ENCODE measurements around the gene KSR2. TPM values are rescaled to one million over a fixed set of nuclear protein-coding genes. Genes with fewer than 3 reads are reported as not detected.
A peak's percentile ranks its signal among the peaks of the same experiment; 100 is the strongest.
"Not testable (repeated sequence)": the region's sequence is repeated elsewhere in the genome, so short reads cannot be mapped to it uniquely, and the experiment has no call there.

Gene KSR2
- total and polyA plus RNA-seq, 2 donors (not counting 3 experiments of a cell fraction or from before 2014, with no cell fraction given): 2.1 to 5.2 TPM

GRCh38 chr12:117629454-117629853, 339.3 kb downstream of the KSR2 start:
- peak; percentile 63 for DNase-seq (ENCODE audit: low read depth, low spot score)
- dilution Hi-C loops (cut with MboI; ENCODE audit: extremely low pct_ligation_motif_present, low sequenced_read_pairs): no loop called here

DNA sequence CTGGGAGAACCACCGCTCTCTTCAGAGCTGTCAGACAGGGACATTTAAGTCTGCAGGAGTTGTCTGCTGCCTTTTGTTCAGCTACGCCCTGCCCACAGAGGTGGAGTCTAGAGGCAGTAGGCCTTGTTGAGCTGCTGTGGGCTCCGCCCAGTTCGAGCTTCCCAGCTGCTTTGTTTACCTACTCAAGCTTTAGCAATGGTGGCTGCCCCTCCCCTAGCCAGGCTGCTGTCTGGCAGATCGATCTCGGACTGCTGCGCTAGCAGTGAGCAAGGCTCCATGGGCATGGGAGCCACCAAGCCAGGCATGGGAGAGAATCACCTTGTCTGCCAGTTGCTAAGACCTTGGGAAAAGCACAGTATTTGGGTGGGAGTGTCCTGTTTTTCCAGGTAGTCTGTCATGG, 340.1 kb downstream of the KSR2 start:
- H3K9me3 ChIP-seq (replicated peaks; ENCODE audit: control insufficient read depth, insufficient read depth, low read length); dilution Hi-C loops (cut with MboI; ENCODE audit: extremely low pct_ligation_motif_present, low sequenced_read_pairs); BruUV-seq (replicated peaks); H3K36me3 ChIP-seq (ENCODE audit: control insufficient read depth in 2 of 2, extremely low read depth in 1 of 2, insufficient read depth in 2 of 2, low read length in 2 of 2); DNase-seq (ENCODE audit: low read depth, low spot score); H3K4me3 ChIP-seq (replicated peaks in 1 of 3; ENCODE audit: insufficient read depth in 1 of 3, low read depth in 1 of 3, low read length in 3 of 3); FAIRE-seq; H4K20me1 ChIP-seq (replicated peaks; ENCODE audit: control insufficient read depth, extremely low read depth, insufficient read depth, low read length); H2AFZ ChIP-seq (ENCODE audit: low read depth, low read length); H3K27me3 ChIP-seq (ENCODE audit: control insufficient read depth in 2 of 2, insufficient read depth in 2 of 2, low read length in 2 of 2); H3K4me2 ChIP-seq (ENCODE audit: insufficient read depth, low read length); POLR2A ChIA-PET; H3K4me1 ChIP-seq (ENCODE audit: control insufficient read depth, extremely low read depth, insufficient read depth, low read length); CTCF ChIA-PET; H3K27ac ChIP-seq (ENCODE audit: insufficient read depth, low read depth, low read length); H3K9ac ChIP-seq (replicated peaks; ENCODE audit: extremely low read depth, insufficient read depth, low read length); intact Hi-C loops (cut with micrococcal nuclease); H3K79me2 ChIP-seq (ENCODE audit: control insufficient read depth, insufficient read depth, low read length); H3K9me1 ChIP-seq (replicated peaks; ENCODE audit: control insufficient read depth, extremely low read depth, insufficient read depth, low read length): not testable (repeated sequence)

More at GRCh38 chr12:117629454-117629853, 339.3 kb downstream of the KSR2 start:
- intact Hi-C loops (cut with micrococcal nuclease): no loop called here
- no peaks in the 10 kb centered on the region for H3K36me3 ChIP-seq (ENCODE audit: control insufficient read depth in 2 of 2, extremely low read depth in 1 of 2, insufficient read depth in 2 of 2, low read length in 2 of 2)
- no peaks in the 10 kb centered on the region for H3K9me1 ChIP-seq (replicated peaks; ENCODE audit: control insufficient read depth, extremely low read depth, insufficient read depth, low read length)
- no peak overlapping the region for H3K4me2 ChIP-seq (ENCODE audit: insufficient read depth, low read length)
- no peaks in the 10 kb centered on the region for H3K4me1 ChIP-seq (ENCODE audit: control insufficient read depth, extremely low read depth, insufficient read depth, low read length)
- H3K27ac ChIP-seq (ENCODE audit: insufficient read depth, low read depth, low read length): no peak overlapping the region
- no peaks in the 10 kb centered on the region for H3K27me3 ChIP-seq (ENCODE audit: control insufficient read depth in 2 of 2, insufficient read depth in 2 of 2, low read length in 2 of 2)
- no peaks in the 10 kb centered on the region for H4K20me1 ChIP-seq (replicated peaks; ENCODE audit: control insufficient read depth, extremely low read depth, insufficient read depth, low read length)
- H2AFZ ChIP-seq (ENCODE audit: low read depth, low read length): no peak overlapping the region
- FAIRE-seq: no peak
- TF ChIP-seq FOS (IDR thresholded peaks at IDR 0.05; ENCODE audit: borderline replicate concordance, insufficient read depth, low read length) (no peak), POLR2AphosphoS5 (IDR thresholded peaks at IDR 0.05; ENCODE audit: insufficient read depth, low read depth, low read length) (no peak), CTCF (IDR thresholded peaks at IDR 0.05; ENCODE audit: extremely low read depth in 1 of 2, insufficient read depth in 1 of 2, low read depth in 1 of 2, low read length in 2 of 2) (no peak), MYC (IDR thresholded peaks at IDR 0.05; ENCODE audit: low read depth, low read length) (no peak), POLR2A (IDR thresholded peaks at IDR 0.05; ENCODE audit: low read depth, low read length) (no peak), JUN (IDR thresholded peaks at IDR 0.05; ENCODE audit: borderline replicate concordance, insufficient read depth, insufficient read length, low read depth) (no peak), EZH2 (IDR thresholded peaks at IDR 0.05; ENCODE audit: borderline replicate concordance, low read depth, low read length, severe bottlenecking) (no peak), GATA2 (IDR thresholded peaks at IDR 0.05; ENCODE audit: insufficient read depth, insufficient read length, low read depth, low read length) (no peak)
- TF ChIP-seq, protein P1, sequence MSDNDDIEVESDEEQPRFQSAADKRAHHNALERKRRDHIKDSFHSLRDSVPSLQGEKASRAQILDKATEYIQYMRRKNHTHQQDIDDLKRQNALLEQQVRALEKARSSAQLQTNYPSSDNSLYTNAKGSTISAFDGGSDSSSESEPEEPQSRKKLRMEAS (IDR thresholded peaks at IDR 0.05; ENCODE audit: insufficient read depth, insufficient read length): no peak
- H3K4me3 ChIP-seq (replicated peaks in 1 of 3; ENCODE audit: insufficient read depth in 1 of 3, low read depth in 1 of 3, low read length in 3 of 3): no peak overlapping the region
- no peaks in the 10 kb centered on the region for H3K9me3 ChIP-seq (replicated peaks; ENCODE audit: control insufficient read depth, insufficient read depth, low read length)
- ChIA-PET POLR2A (no interaction called here), CTCF (no interaction called here)
- H3K79me2 ChIP-seq (ENCODE audit: control insufficient read depth, insufficient read depth, low read length): peaks cover 1% of the 10 kb centered on the region
- BruUV-seq (replicated peaks): no TSS peak
- H3K9ac ChIP-seq (replicated peaks; ENCODE audit: extremely low read depth, insufficient read depth, low read length): no peak overlapping the region

Measured in endothelial cell of umbilical vein (primary cell).